ENCODE results near the gene STX10. TPM values are rescaled to one million over a fixed set of nuclear protein-coding genes. Genes with fewer than 3 reads are reported as not detected.

Gene STX10
- total and polyA plus RNA-seq, 2 of the 4 experiments (the other 2 are of a cell fraction), result 64.9 to 82.0 TPM

GRCh38 chr19:13094106-13094504 is 56.1 kb downstream of the STX10 start:
- H3K36me3 ChIP-seq (ENCODE audit: control insufficient read depth, insufficient read depth, low read length), result peaks cover 18% of the 10 kb centered on the region; the same call in 1 of the 2 replicates
- H2AK5ac ChIP-seq (ENCODE audit: low read depth, low read length), result no peak overlapping the region
- H3K9ac ChIP-seq (ENCODE audit: low read depth, low read length), result no peak overlapping the region
- no peaks in the 10 kb centered on the region for H3K9me1 ChIP-seq (ENCODE audit: insufficient read depth, low read length)
- H3K9me3 ChIP-seq (ENCODE audit: control insufficient read depth, insufficient read depth, low read length), result no peaks in the 10 kb centered on the region
- H3K4ac ChIP-seq (ENCODE audit: low read depth, low read length), result no peak overlapping the region
- dilution Hi-C loops (cut with HindIII; ENCODE audit: low sequenced_read_pairs, unreplicated experiment) (no loop called here), in situ Hi-C loops (cut with MboI; ENCODE audit: low sequenced_read_pairs) (loop anchor here (5.0 kb wide), 1 partner anchor 112 kb away; no protein-coding TSS in a partner anchor), intact Hi-C loops (cut with micrococcal nuclease) (loop anchor here (1.0 kb wide), 1 partner anchor 116 kb away; no protein-coding TSS in a partner anchor)
- WGBS, 2 experiments (ENCODE audit: extremely low coverage in 2 of 2, insufficient read length in 1 of 2), result 40% methylated on average over 1 of the region's 5 CpGs; no CpG with 5 or more reads in 1 of the 2 experiments
- no peak overlapping the region for H3K4me3 ChIP-seq (ENCODE audit: insufficient read depth, low read depth, low read length)
- TF ChIP-seq NFE2L2 (IDR thresholded peaks at IDR 0.05; ENCODE audit: low read depth, low read length), result no peak
- no peak for TF ChIP-seq CHD1 (IDR thresholded peaks at IDR 0.05; ENCODE audit: low read depth, low read length)
- no peak for TF ChIP-seq USF2 (IDR thresholded peaks at IDR 0.05; ENCODE audit: low read depth, low read length)
- TF ChIP-seq POLR2A (IDR thresholded peaks at IDR 0.05; ENCODE audit: low read depth, low read length), result no peak
- TF ChIP-seq MAFK (IDR thresholded peaks at IDR 0.05; ENCODE audit: low read depth, low read length), result no peak
- no peak for TF ChIP-seq RFX5 (IDR thresholded peaks at IDR 0.05; ENCODE audit: low read depth, low read length)
- TF ChIP-seq RCOR1 (IDR thresholded peaks at IDR 0.05; ENCODE audit: insufficient replicate concordance, low read length), result no peak
- no peak for TF ChIP-seq SMC3 (IDR thresholded peaks at IDR 0.05; ENCODE audit: low read depth, low read length)
- TF ChIP-seq, protein P1, sequence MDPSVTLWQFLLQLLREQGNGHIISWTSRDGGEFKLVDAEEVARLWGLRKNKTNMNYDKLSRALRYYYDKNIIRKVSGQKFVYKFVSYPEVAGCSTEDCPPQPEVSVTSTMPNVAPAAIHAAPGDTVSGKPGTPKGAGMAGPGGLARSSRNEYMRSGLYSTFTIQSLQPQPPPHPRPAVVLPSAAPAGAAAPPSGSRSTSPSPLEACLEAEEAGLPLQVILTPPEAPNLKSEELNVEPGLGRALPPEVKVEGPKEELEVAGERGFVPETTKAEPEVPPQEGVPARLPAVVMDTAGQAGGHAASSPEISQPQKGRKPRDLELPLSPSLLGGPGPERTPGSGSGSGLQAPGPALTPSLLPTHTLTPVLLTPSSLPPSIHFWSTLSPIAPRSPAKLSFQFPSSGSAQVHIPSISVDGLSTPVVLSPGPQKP (IDR thresholded peaks at IDR 0.05; ENCODE audit: borderline replicate concordance, low read depth, low read length), result no peak
- no peak for TF ChIP-seq CEBPB (IDR thresholded peaks at IDR 0.05; ENCODE audit: low read depth, low read length)
- TF ChIP-seq MAZ (IDR thresholded peaks at IDR 0.05; ENCODE audit: borderline replicate concordance, low read depth, low read length), result no peak
- no peak for TF ChIP-seq RAD21 (IDR thresholded peaks at IDR 0.05; ENCODE audit: low read length)
- TF ChIP-seq CTCF (conservative IDR thresholded peaks at IDR 0.05; ENCODE audit: low read depth, low read length), result no peak
- TF ChIP-seq BHLHE40 (IDR thresholded peaks at IDR 0.05; ENCODE audit: low read depth, low read length), result no peak
- no peak for TF ChIP-seq FOS (IDR thresholded peaks at IDR 0.05; ENCODE audit: low read depth, low read length)
- H3K18ac ChIP-seq (ENCODE audit: low read depth, low read length), result no peak overlapping the region
- H3K4me1 ChIP-seq (ENCODE audit: control insufficient read depth, insufficient read depth, low read length), result peaks cover 11% of the 10 kb centered on the region; the same call in 1 of the 2 replicates
- ChIA-PET CTCF (interaction anchor here (0.5 to 2.2 kb wide), 10 partner anchors 11 to 129 kb away, joined by 3 to 10 read pairs (median 6); no protein-coding TSS in a partner anchor), POLR2A (ENCODE audit: unreplicated experiment) (no interaction called here)
- H2BK5ac ChIP-seq (ENCODE audit: low read depth, low read length, poor library complexity, severe bottlenecking), result no peak overlapping the region
- H3K4me2 ChIP-seq (ENCODE audit: low read depth, low read length), result no peak overlapping the region
- H4K5ac ChIP-seq (ENCODE audit: low read depth, low read length), result no peak overlapping the region
- no peak overlapping the region for H2BK15ac ChIP-seq (ENCODE audit: low read depth, low read length)
- peak overlapping the region; percentile 86 for H2AK9ac ChIP-seq (replicated peaks; ENCODE audit: low read depth, low read length, poor library complexity)
- no peak overlapping the region for H4K8ac ChIP-seq (ENCODE audit: low read depth in 2 of 2, low read length in 2 of 2)
- no peak overlapping the region for H2BK120ac ChIP-seq (ENCODE audit: low read depth, low read length)
- 0 out of 4 replicates have a peak, but pooled peaks cover 0 to 2% of the 10 kb centered on the region in 2 experiments for H3K79me1 ChIP-seq (ENCODE audit: low read depth in 1 of 2, low read length in 2 of 2)
- peaks cover 15% of the 10 kb centered on the region; the same call in 1 of the 2 replicates for H4K20me1 ChIP-seq (ENCODE audit: insufficient read depth, low read length)
- H3K23ac ChIP-seq (ENCODE audit: low read depth, low read length), result no peak overlapping the region
- peak overlapping the region; percentile 73 for H2AFZ ChIP-seq (replicated peaks; ENCODE audit: low read length, poor library complexity)
- BruUV-seq (replicated peaks), result no TSS peak
- no peak overlapping the region for H3K14ac ChIP-seq (replicated peaks; ENCODE audit: low read depth, low read length)
- no peak overlapping the region for H3K56ac ChIP-seq (ENCODE audit: extremely low read depth, insufficient read depth, low read length)
- ATAC-seq (ENCODE audit: low read depth), result no peak
- H3K27ac ChIP-seq (ENCODE audit: insufficient read depth, low read length), result no peak overlapping the region
- H3K27me3 ChIP-seq (ENCODE audit: control insufficient read depth, insufficient read depth, low read length), result no peaks in the 10 kb centered on the region
- no peak for DNase-seq
- no peak overlapping the region for H2BK20ac ChIP-seq (ENCODE audit: low read depth, low read length)
- no peak overlapping the region for H4K91ac ChIP-seq (ENCODE audit: insufficient read depth, low read depth, low read length)

Data from IMR-90 (cell line).